HG03571 (cell line): ENCODE measurements around the gene CFAP74.

Source experiments
- ATAC-seq: cut with Tn5 transposase; IDR thresholded peaks from one replicate; pipeline ENCODE4 v1.9.1; 2021; ENCODE audit not compliant: unreplicated experiment

CFAP74 gene

GRCh38 chr1:1883092-1883873 lies 120.3 kb downstream of the CFAP74 start:
- no peak for ATAC-seq

GRCh38 chr1:1881727-1882126 lies 121.9 kb downstream of the CFAP74 start:
- no peak for ATAC-seq

- no peak for ATAC-seq
Observed at GRCh38 chr1:1880617-1881312, 122.8 kb downstream of the CFAP74 start.

- no peak for ATAC-seq
Observed at GRCh38 chr1:1879942-1880341, 123.6 kb downstream of the CFAP74 start.

- no peak for ATAC-seq
Observed at GRCh38 chr1:1877865-1878436, 125.6 kb downstream of the CFAP74 start.

- no peak for ATAC-seq
Observed at GRCh38 chr1:1876335-1876930, 127.2 kb downstream of the CFAP74 start.

- no peak for ATAC-seq
Observed at GRCh38 chr1:1875932-1876331, 127.7 kb downstream of the CFAP74 start.

- ATAC-seq: no peak
Observed at GRCh38 chr1:1874901-1875300, 128.7 kb downstream of the CFAP74 start.

- ATAC-seq: no peak
Observed at GRCh38 chr1:1873186-1873585, 130.4 kb downstream of the CFAP74 start.

GRCh38 chr1:1872329-1872994 lies 131.1 kb downstream of the CFAP74 start:
- ATAC-seq: no peak
